CD14-positive monocyte (primary cell): Measurements from ENCODE around the gene IRF2. TPM values are rescaled to one million over a fixed set of nuclear protein-coding genes. Genes with fewer than 3 reads are reported as not detected.

Source experiments
- DNase-seq, 3 donors: peaks; one replicate each; pipeline ENCODE4 v3.0.0-alpha.2; 2011 to 2022
- H2AFZ ChIP-seq: 2 replicates; pipeline ENCODE4 v1.6.0; 2012; ENCODE audit warnings: mild to moderate bottlenecking, low read depth, low read length, inconsistent platforms; ENCODE audit not compliant: insufficient read depth, poor library complexity, severe bottlenecking
- H3K27ac ChIP-seq, 2 donors: 1 replicate in 1 of 2; 2 replicates in 1 of 2; pipeline ENCODE4 v1.5.1; 2012 to 2013; ENCODE audit warnings: low read length in 2 of 2, control low read depth in 1 of 2, inconsistent platforms in 1 of 2, low read depth in 1 of 2, mild to moderate bottlenecking in 1 of 2
- H3K27me3 ChIP-seq, 2 donors: one replicate each; pipeline versions ENCODE4 v1.6.0 to v1.6.1; 2011 to 2013; ENCODE audit warnings: low read length in 2 of 2; ENCODE audit not compliant: control insufficient read depth in 2 of 2, insufficient read depth in 2 of 2
- H3K36me3 ChIP-seq, 2 donors: replicated peaks in 1 of 2; 1 replicate in 1 of 2; 2 replicates in 1 of 2; pipeline versions ENCODE4 v1.5.1 to v1.6.1; 2012 to 2013; ENCODE audit warnings: low read length in 2 of 2, control low read depth in 1 of 2, inconsistent platforms in 1 of 2, mild to moderate bottlenecking in 1 of 2; ENCODE audit not compliant: insufficient read depth in 2 of 2, control insufficient read depth in 1 of 2
- H3K4me1 ChIP-seq, 2 donors: 1 replicate in 1 of 2; 2 replicates in 1 of 2; pipeline versions ENCODE4 v1.5.1 to v1.6.1; 2012 to 2013; ENCODE audit warnings: low read length in 2 of 2, control low read depth in 1 of 2, inconsistent platforms in 1 of 2, mild to moderate bottlenecking in 1 of 2, moderate library complexity in 1 of 2; ENCODE audit not compliant: insufficient read depth in 2 of 2, control insufficient read depth in 1 of 2
- H3K4me2 ChIP-seq: replicated peaks from 2 replicates; pipeline ENCODE3; 2012; ENCODE audit warnings: low read length, moderate library complexity, mild to moderate bottlenecking; ENCODE audit not compliant: poor library complexity, severe bottlenecking; ENCODE audit errors: extremely low read depth
- H3K4me3 ChIP-seq, 3 experiments: fragments of 200-600 bp in 1 of 3; sonication (generic) in 1 of 3; replicated peaks in 1 of 3; 1 replicate in 2 of 3; 2 replicates in 1 of 3; pipeline ENCODE4 v1.5.1; 2011 to 2013; ENCODE audit warnings: low read length in 3 of 3, mild to moderate bottlenecking in 3 of 3, control low read depth in 2 of 3, low read depth in 2 of 3, inconsistent platforms in 1 of 3, moderate library complexity in 1 of 3
- H3K79me2 ChIP-seq: 2 replicates; pipeline ENCODE4 v1.6.0; 2012; ENCODE audit warnings: mild to moderate bottlenecking, control low read depth, inconsistent platforms, low read length, moderate library complexity; ENCODE audit not compliant: insufficient read depth
- H3K9ac ChIP-seq: 2 replicates; pipeline ENCODE4 v1.6.0; 2017; ENCODE audit warnings: low read length, mild to moderate bottlenecking; ENCODE audit not compliant: insufficient read depth, poor library complexity, severe bottlenecking
- H3K9me3 ChIP-seq, 2 donors: replicated peaks in 1 of 2; 1 replicate in 1 of 2; 2 replicates in 1 of 2; pipeline versions ENCODE4 v1.5.1 to v1.6.1; 2012 to 2013; ENCODE audit warnings: low read length in 2 of 2, control low read depth in 1 of 2; ENCODE audit not compliant: control insufficient read depth in 1 of 2, insufficient read depth in 1 of 2
- H4K20me1 ChIP-seq: 2 replicates; pipeline ENCODE4 v1.6.0; 2012; ENCODE audit warnings: mild to moderate bottlenecking, low read length, control low read depth, moderate library complexity; ENCODE audit not compliant: insufficient read depth
- H3K27ac Mint-ChIP-seq, 7 donors: one replicate each; pipeline ENCODE4 v1.8.0; 2020; ENCODE audit warnings: mild to moderate bottlenecking in 7 of 7, mixed read lengths in 7 of 7, moderate library complexity in 6 of 7, inconsistent platforms in 2 of 7
- H3K27me3 Mint-ChIP-seq, 3 donors: one replicate each; pipeline ENCODE4 v1.8.0; 2021 to 2022; ENCODE audit warnings: low read depth in 3 of 3, mild to moderate bottlenecking in 3 of 3, mixed read lengths in 3 of 3, moderate library complexity in 3 of 3, inconsistent platforms in 1 of 3
- H3K36me3 Mint-ChIP-seq, 2 donors: one replicate each; pipeline ENCODE4 v1.8.0; 2020; ENCODE audit warnings: mixed read lengths in 2 of 2, inconsistent platforms in 1 of 2, mild to moderate bottlenecking in 1 of 2
- H3K4me1 Mint-ChIP-seq: one replicate; pipeline ENCODE4 v1.8.0; 2020; ENCODE audit warnings: mild to moderate bottlenecking, mixed read lengths
- H3K4me3 Mint-ChIP-seq, 2 donors: one replicate each; pipeline ENCODE4 v1.8.0; 2020; ENCODE audit warnings: mild to moderate bottlenecking in 2 of 2, mixed read lengths in 2 of 2, moderate library complexity in 1 of 2
- H3K9me3 Mint-ChIP-seq, 7 donors: one replicate each; pipeline ENCODE4 v1.8.0; 2020 to 2022; ENCODE audit warnings: mixed read lengths in 7 of 7, mild to moderate bottlenecking in 6 of 7, moderate library complexity in 6 of 7, inconsistent platforms in 2 of 7
- WGBS: methylation state at CpG from one replicate; pipeline ENCODE4 v1.1.5; 2013; ENCODE audit warnings: missing lambda C conversion rate; ENCODE audit not compliant: insufficient coverage; 5-methylcytosine and 5-hydroxymethylcytosine counted together
- intact Hi-C, 2 donors: fragments of 100-400 bp; cut with micrococcal nuclease; formaldehyde crosslinking; loops; one replicate each; pipeline versions ENCODE4 v1.15.0 to v1.15.1; 2023
- polyA plus RNA-seq, 3 donors: library from polyadenylated mRNA; depleted of rRNA in 1 of 3; unstranded in 2 of 3; stranded (reverse) in 1 of 3; fragments of 300-500 nt in 2 of 3; fragments of >200 nt in 1 of 3; fragmentation: Illumina TruSeq in 2 of 3; gene quantifications; 1 replicate in 2 of 3; 2 replicates in 1 of 3; pipeline ENCODE4 v1.2.3, GENCODE V29; 2012 to 2021
- TF ChIP-seq, protein P1 (sequence below): fragments of 200-600 bp; IDR thresholded peaks from one replicate; pipeline ENCODE4 v1.8.0; 2022; ENCODE audit warnings: antibody characterized with exemption, mild to moderate bottlenecking

Gene IRF2
- polyA plus RNA-seq, 3 donors = 51.3 to 76.8 (median 56.1) TPM

DNA sequence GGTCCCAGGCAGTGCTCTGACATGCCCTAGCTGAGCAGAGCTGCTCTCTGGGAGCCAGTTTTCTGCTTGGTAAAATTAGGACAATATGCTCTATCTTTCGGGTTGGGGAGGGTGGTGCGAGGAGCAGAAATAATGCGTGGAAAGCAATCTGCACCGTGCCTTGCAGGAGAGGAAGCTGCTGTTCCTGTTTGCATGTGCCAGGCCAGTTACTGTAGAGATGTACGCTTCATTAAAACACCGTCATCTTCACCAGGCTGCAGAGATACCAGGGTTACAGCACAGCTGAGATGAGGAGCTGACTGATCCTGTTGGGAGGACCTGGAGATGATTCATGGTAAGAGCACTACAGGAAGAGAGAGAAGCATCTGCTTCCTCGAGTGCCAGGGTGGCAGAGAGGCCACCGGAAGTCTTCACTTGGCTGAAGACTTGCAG lies 29.5 kb upstream of the IRF2 start:
- intact Hi-C loops = no loop called here
- DNase-seq = peak; percentile 68 to 85 (median 79)
- H3K4me1 Mint-ChIP-seq = peaks cover 30% of the 10 kb centered on the region
- H3K4me3 Mint-ChIP-seq = peak overlapping the region; percentile 51 to 78
- peaks cover 17 to 21% of the 10 kb centered on the region in 2 donors for H3K4me1 ChIP-seq
- TF ChIP-seq, protein P1, sequence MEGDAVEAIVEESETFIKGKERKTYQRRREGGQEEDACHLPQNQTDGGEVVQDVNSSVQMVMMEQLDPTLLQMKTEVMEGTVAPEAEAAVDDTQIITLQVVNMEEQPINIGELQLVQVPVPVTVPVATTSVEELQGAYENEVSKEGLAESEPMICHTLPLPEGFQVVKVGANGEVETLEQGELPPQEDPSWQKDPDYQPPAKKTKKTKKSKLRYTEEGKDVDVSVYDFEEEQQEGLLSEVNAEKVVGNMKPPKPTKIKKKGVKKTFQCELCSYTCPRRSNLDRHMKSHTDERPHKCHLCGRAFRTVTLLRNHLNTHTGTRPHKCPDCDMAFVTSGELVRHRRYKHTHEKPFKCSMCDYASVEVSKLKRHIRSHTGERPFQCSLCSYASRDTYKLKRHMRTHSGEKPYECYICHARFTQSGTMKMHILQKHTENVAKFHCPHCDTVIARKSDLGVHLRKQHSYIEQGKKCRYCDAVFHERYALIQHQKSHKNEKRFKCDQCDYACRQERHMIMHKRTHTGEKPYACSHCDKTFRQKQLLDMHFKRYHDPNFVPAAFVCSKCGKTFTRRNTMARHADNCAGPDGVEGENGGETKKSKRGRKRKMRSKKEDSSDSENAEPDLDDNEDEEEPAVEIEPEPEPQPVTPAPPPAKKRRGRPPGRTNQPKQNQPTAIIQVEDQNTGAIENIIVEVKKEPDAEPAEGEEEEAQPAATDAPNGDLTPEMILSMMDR = no peak
- peaks cover 0 to 7% of the 10 kb centered on the region in 2 donors for H3K36me3 Mint-ChIP-seq
- H3K9ac ChIP-seq = peak overlapping the region; percentile 11
- peaks cover 0 to 4% (median 0%) of the 10 kb centered on the region in 3 donors for H3K27me3 Mint-ChIP-seq
- H3K4me2 ChIP-seq = peak overlapping the region; percentile 37
- H3K9me3 Mint-ChIP-seq = peaks cover 0 to 4% (median 3%) of the 10 kb centered on the region in 7 donors
- H3K27ac ChIP-seq = peak overlapping the region in 1 of 2 donors; percentile 22
- no peaks in the 10 kb centered on the region for H4K20me1 ChIP-seq
- H2AFZ ChIP-seq = peak overlapping the region; percentile 25
- no peaks in the 10 kb centered on the region for H3K36me3 ChIP-seq
- WGBS = 0% methylated on average over 6 of the region's 8 CpGs
- peak overlapping the region in 1 of 3 experiments; percentile 4 for H3K4me3 ChIP-seq
- peak overlapping the region in 6 of 7 donors; percentile 8 to 68 (median 52) for H3K27ac Mint-ChIP-seq
- H3K9me3 ChIP-seq = no peaks in the 10 kb centered on the region
- H3K79me2 ChIP-seq = no peaks in the 10 kb centered on the region
- H3K27me3 ChIP-seq = no peaks in the 10 kb centered on the region

DNA sequence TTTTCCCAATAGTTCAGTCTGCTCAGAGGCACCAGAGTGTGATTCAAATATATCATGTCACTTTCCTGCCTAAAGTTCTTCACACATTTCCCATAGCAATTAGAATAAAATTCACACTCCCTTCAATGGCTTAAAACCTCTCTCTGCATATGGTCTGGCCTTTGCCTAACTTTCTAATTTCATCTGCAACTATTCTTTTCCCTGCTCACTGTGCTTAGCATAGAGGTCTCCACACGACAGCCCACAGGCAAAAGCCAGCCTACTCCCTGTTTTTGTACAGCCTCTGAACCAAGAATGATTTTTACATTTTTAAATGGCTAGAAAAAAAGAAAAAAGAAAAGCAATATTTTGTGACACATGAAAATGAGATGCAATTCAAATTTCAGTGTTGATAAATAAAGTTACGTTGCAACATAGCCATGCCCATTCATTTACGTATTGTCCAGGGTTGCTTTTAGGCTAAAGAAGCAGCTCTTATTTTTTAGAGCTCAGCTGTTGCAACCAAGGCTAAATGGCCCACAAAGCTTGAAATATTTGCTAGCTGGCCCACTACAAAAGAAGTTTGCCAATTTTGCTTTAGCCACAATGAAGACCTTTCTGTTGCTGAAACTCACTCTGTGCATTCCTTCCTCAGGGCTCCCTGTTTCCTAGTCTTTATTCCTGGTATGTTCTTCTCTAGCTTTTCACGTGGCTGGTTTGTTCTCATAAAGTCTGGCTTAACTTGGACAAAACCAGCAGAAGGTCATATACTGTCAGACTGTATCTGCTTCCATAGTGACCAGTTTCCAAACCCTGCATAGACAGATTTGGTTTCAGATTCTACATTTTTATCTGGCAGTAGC lies 26.6 kb upstream of the IRF2 start:
- WGBS = 88% methylated on average over 3 of the region's 4 CpGs
- peaks cover 0 to 4% (median 1%) of the 10 kb centered on the region in 3 donors for H3K27me3 Mint-ChIP-seq
- Histone ChIP-seq H3K27ac (no peak overlapping the region), H3K4me2 (no peak overlapping the region), H3K79me2 (no peaks in the 10 kb centered on the region), H3K4me3 (no peak overlapping the region), H3K36me3 (no peaks in the 10 kb centered on the region), H3K27me3 (no peaks in the 10 kb centered on the region), H4K20me1 (no peaks in the 10 kb centered on the region), H3K4me1 (peaks cover 16 to 17% of the 10 kb centered on the region in 2 donors), H2AFZ (no peak overlapping the region), H3K9ac (no peak overlapping the region), H3K9me3 (no peaks in the 10 kb centered on the region)
- H3K4me3 Mint-ChIP-seq = no peak overlapping the region
- H3K4me1 Mint-ChIP-seq = peaks cover 24% of the 10 kb centered on the region
- TF ChIP-seq, protein P1 = no peak
- H3K27ac Mint-ChIP-seq = peak overlapping the region in 1 of 7 donors; percentile 0
- peaks cover 0 to 2% of the 10 kb centered on the region in 2 donors for H3K36me3 Mint-ChIP-seq
- no peak for DNase-seq
- intact Hi-C loops = no loop called here
- H3K9me3 Mint-ChIP-seq = peaks cover 0 to 4% (median 3%) of the 10 kb centered on the region in 7 donors
